IPS-NIHi7 (cell line): ENCODE data around the gene LRMDA.
A peak's percentile ranks its signal among the peaks of the same experiment; 100 is the strongest.

Experiments
- DNase-seq: peaks from one replicate; pipeline ENCODE4 v3.0.0; 2012; ENCODE audit warnings: mixed read lengths; ENCODE audit errors: extremely low spot score

Gene LRMDA

GRCh38 chr10:75538765-75539164, 107.3 kb downstream of the LRMDA start:
- DNase-seq, result no peak

- DNase-seq, result no peak
These were observed 109.0 kb downstream of the LRMDA start for GRCh38 chr10:75540357-75540966.

GRCh38 chr10:75540981-75541380, 109.6 kb downstream of the LRMDA start:
- no peak for DNase-seq

GRCh38 chr10:75541411-75541810, 110.0 kb downstream of the LRMDA start:
- DNase-seq, result no peak

GRCh38 chr10:75542084-75542483, 110.7 kb downstream of the LRMDA start:
- no peak for DNase-seq

- peak; percentile 43 for DNase-seq
These were observed 111.5 kb downstream of the LRMDA start for GRCh38 chr10:75542906-75543305.

- DNase-seq, result no peak
These were observed 113.0 kb downstream of the LRMDA start for GRCh38 chr10:75544386-75544785.

- no peak for DNase-seq
These were observed 113.7 kb downstream of the LRMDA start for GRCh38 chr10:75544993-75545706.

- DNase-seq, result no peak
These were observed 114.6 kb downstream of the LRMDA start for GRCh38 chr10:75546004-75546403.

GRCh38 chr10:75547391-75548298, 116.2 kb downstream of the LRMDA start:
- no peak for DNase-seq

GRCh38 chr10:75548356-75548755, 116.9 kb downstream of the LRMDA start:
- no peak for DNase-seq

- no peak for DNase-seq
These were observed 118.8 kb downstream of the LRMDA start for GRCh38 chr10:75550191-75550590.

GRCh38 chr10:75552171-75552570, 120.7 kb downstream of the LRMDA start:
- no peak for DNase-seq

- no peak for DNase-seq
These were observed 122.1 kb downstream of the LRMDA start for GRCh38 chr10:75553550-75553949.

GRCh38 chr10:75555323-75555722, 123.9 kb downstream of the LRMDA start:
- DNase-seq, result no peak

GRCh38 chr10:75556320-75556719, 124.9 kb downstream of the LRMDA start:
- DNase-seq, result no peak

GRCh38 chr10:75565286-75566251, 134.1 kb downstream of the LRMDA start:
- no peak for DNase-seq

GRCh38 chr10:75568450-75569130, 137.2 kb downstream of the LRMDA start:
- DNase-seq, result no peak

- DNase-seq, result no peak
These were observed 138.1 kb downstream of the LRMDA start for GRCh38 chr10:75569506-75569905.

- no peak for DNase-seq
These were observed 141.1 kb downstream of the LRMDA start for GRCh38 chr10:75572478-75572877.

- no peak for DNase-seq
These were observed 144.5 kb downstream of the LRMDA start for GRCh38 chr10:75575940-75576339.
